ENCODE measurements around the gene MIP. TPM values are rescaled to one million over a fixed set of nuclear protein-coding genes. Genes with fewer than 3 reads are reported as not detected.

The MIP gene
- total RNA-seq, 1 experiment from 2014 or later = not detected

- Histone ChIP-seq H3K9me3 (ENCODE audit: low read length) (no peaks in the 10 kb centered on the region), H3K27ac (ENCODE audit: low read length) (no peak overlapping the region), H3K27me3 (ENCODE audit: low read length) (no peaks in the 10 kb centered on the region), H3K36me3 (ENCODE audit: insufficient read depth, low read length) (peaks cover 18% of the 10 kb centered on the region; the same call in 1 of the 2 replicates), H2AFZ (ENCODE audit: low read length) (no peak overlapping the region), H3K4me1 (ENCODE audit: low read length) (no peaks in the 10 kb centered on the region), H3K4me3 (ENCODE audit: low read length) (no peak overlapping the region), H4K20me1 (ENCODE audit: insufficient read depth, low read depth, low read length) (no peaks in the 10 kb centered on the region), H3K9me2 (replicated peaks; ENCODE audit: insufficient read depth, low read length) (no peaks in the 10 kb centered on the region), H3K9ac (ENCODE audit: low read length) (no peak overlapping the region), H3K79me2 (ENCODE audit: low read length) (peaks cover 14% of the 10 kb centered on the region), H3K4me2 (ENCODE audit: low read depth, low read length, poor library complexity, severe bottlenecking) (no peak overlapping the region)
- DNase-seq = no peak
These were observed 22.6 kb downstream of the MIP start for GRCh38 chr12:56431850-56432249.

- H3K4me2 ChIP-seq (ENCODE audit: low read depth, low read length, poor library complexity, severe bottlenecking) = no peak overlapping the region
- no peak overlapping the region for H3K9ac ChIP-seq (ENCODE audit: low read length)
- H3K9me3 ChIP-seq (ENCODE audit: low read length) = no peaks in the 10 kb centered on the region
- no peaks in the 10 kb centered on the region for H3K4me1 ChIP-seq (ENCODE audit: low read length)
- no peaks in the 10 kb centered on the region for H3K9me2 ChIP-seq (replicated peaks; ENCODE audit: insufficient read depth, low read length)
- H2AFZ ChIP-seq (ENCODE audit: low read length) = no peak overlapping the region
- no peaks in the 10 kb centered on the region for H4K20me1 ChIP-seq (ENCODE audit: insufficient read depth, low read depth, low read length)
- no peak overlapping the region for H3K4me3 ChIP-seq (ENCODE audit: low read length)
- peaks cover 18% of the 10 kb centered on the region; the same call in 1 of the 2 replicates for H3K36me3 ChIP-seq (ENCODE audit: insufficient read depth, low read length)
- no peaks in the 10 kb centered on the region for H3K27me3 ChIP-seq (ENCODE audit: low read length)
- no peak overlapping the region for H3K27ac ChIP-seq (ENCODE audit: low read length)
- no peak for DNase-seq
- H3K79me2 ChIP-seq (ENCODE audit: low read length) = peaks cover 8% of the 10 kb centered on the region
These were observed 23.2 kb downstream of the MIP start for GRCh38 chr12:56431288-56431687.

GRCh38 chr12:56425940-56426438, 28.5 kb downstream of the MIP start:
- no peak overlapping the region for H3K4me3 ChIP-seq (ENCODE audit: low read length)
- DNase-seq = no peak
- H3K9me3 ChIP-seq (ENCODE audit: low read length) = no peaks in the 10 kb centered on the region
- no peak overlapping the region for H3K9ac ChIP-seq (ENCODE audit: low read length)
- H3K9me2 ChIP-seq (replicated peaks; ENCODE audit: insufficient read depth, low read length) = no peaks in the 10 kb centered on the region
- no peak overlapping the region for H3K27ac ChIP-seq (ENCODE audit: low read length)
- H2AFZ ChIP-seq (ENCODE audit: low read length) = no peak overlapping the region
- H3K79me2 ChIP-seq (ENCODE audit: low read length) = no peaks in the 10 kb centered on the region
- H4K20me1 ChIP-seq (ENCODE audit: insufficient read depth, low read depth, low read length) = no peaks in the 10 kb centered on the region
- H3K27me3 ChIP-seq (ENCODE audit: low read length) = no peaks in the 10 kb centered on the region
- H3K4me1 ChIP-seq (ENCODE audit: low read length) = no peaks in the 10 kb centered on the region
- no peak overlapping the region for H3K4me2 ChIP-seq (ENCODE audit: low read depth, low read length, poor library complexity, severe bottlenecking)
- H3K36me3 ChIP-seq (ENCODE audit: insufficient read depth, low read length) = peaks cover 40% of the 10 kb centered on the region; the same call in 1 of the 2 replicates

- DNase-seq = no peak
- Histone ChIP-seq H4K20me1 (ENCODE audit: insufficient read depth, low read depth, low read length) (no peaks in the 10 kb centered on the region), H3K79me2 (ENCODE audit: low read length) (no peaks in the 10 kb centered on the region), H3K9me2 (replicated peaks; ENCODE audit: insufficient read depth, low read length) (no peaks in the 10 kb centered on the region), H3K27me3 (ENCODE audit: low read length) (no peaks in the 10 kb centered on the region), H3K4me2 (ENCODE audit: low read depth, low read length, poor library complexity, severe bottlenecking) (no peak overlapping the region), H3K9me3 (ENCODE audit: low read length) (no peaks in the 10 kb centered on the region), H3K27ac (ENCODE audit: low read length) (no peak overlapping the region), H3K4me1 (ENCODE audit: low read length) (no peaks in the 10 kb centered on the region), H3K9ac (ENCODE audit: low read length) (no peak overlapping the region), H3K4me3 (ENCODE audit: low read length) (no peak overlapping the region), H3K36me3 (ENCODE audit: insufficient read depth, low read length) (peaks cover 43% of the 10 kb centered on the region; the same call in 1 of the 2 replicates), H2AFZ (ENCODE audit: low read length) (no peak overlapping the region)
These were observed 29.3 kb downstream of the MIP start for GRCh38 chr12:56425193-56425592.

GRCh38 chr12:56420411-56420810, 34.0 kb downstream of the MIP start:
- no peaks in the 10 kb centered on the region for H3K27me3 ChIP-seq (ENCODE audit: low read length)
- H3K27ac ChIP-seq (ENCODE audit: low read length) = no peak overlapping the region
- H3K4me2 ChIP-seq (ENCODE audit: low read depth, low read length, poor library complexity, severe bottlenecking) = no peak overlapping the region
- H3K9me3 ChIP-seq (ENCODE audit: low read length) = no peaks in the 10 kb centered on the region
- peaks cover 44% of the 10 kb centered on the region; the same call in 1 of the 2 replicates for H3K36me3 ChIP-seq (ENCODE audit: insufficient read depth, low read length)
- no peak overlapping the region for H3K9ac ChIP-seq (ENCODE audit: low read length)
- H3K79me2 ChIP-seq (ENCODE audit: low read length) = no peaks in the 10 kb centered on the region
- no peak overlapping the region for H3K4me3 ChIP-seq (ENCODE audit: low read length)
- no peak overlapping the region for H2AFZ ChIP-seq (ENCODE audit: low read length)
- H3K4me1 ChIP-seq (ENCODE audit: low read length) = no peaks in the 10 kb centered on the region
- H4K20me1 ChIP-seq (ENCODE audit: insufficient read depth, low read depth, low read length) = no peaks in the 10 kb centered on the region
- DNase-seq = no peak
- H3K9me2 ChIP-seq (replicated peaks; ENCODE audit: insufficient read depth, low read length) = no peaks in the 10 kb centered on the region

- H3K36me3 ChIP-seq (ENCODE audit: insufficient read depth, low read length) = peaks cover 24% of the 10 kb centered on the region; the same call in 1 of the 2 replicates
- H3K4me2 ChIP-seq (ENCODE audit: low read depth, low read length, poor library complexity, severe bottlenecking) = no peak overlapping the region
- H3K79me2 ChIP-seq (ENCODE audit: low read length) = no peaks in the 10 kb centered on the region
- no peak for DNase-seq
- no peaks in the 10 kb centered on the region for H3K9me2 ChIP-seq (replicated peaks; ENCODE audit: insufficient read depth, low read length)
- no peak overlapping the region for H3K27ac ChIP-seq (ENCODE audit: low read length)
- no peak overlapping the region for H2AFZ ChIP-seq (ENCODE audit: low read length)
- no peaks in the 10 kb centered on the region for H4K20me1 ChIP-seq (ENCODE audit: insufficient read depth, low read depth, low read length)
- no peak overlapping the region for H3K9ac ChIP-seq (ENCODE audit: low read length)
- H3K4me3 ChIP-seq (ENCODE audit: low read length) = no peak overlapping the region
- H3K27me3 ChIP-seq (ENCODE audit: low read length) = no peaks in the 10 kb centered on the region
- H3K9me3 ChIP-seq (ENCODE audit: low read length) = no peaks in the 10 kb centered on the region
- H3K4me1 ChIP-seq (ENCODE audit: low read length) = no peaks in the 10 kb centered on the region
These were observed 36.7 kb downstream of the MIP start for GRCh38 chr12:56417739-56418138.

DNA sequence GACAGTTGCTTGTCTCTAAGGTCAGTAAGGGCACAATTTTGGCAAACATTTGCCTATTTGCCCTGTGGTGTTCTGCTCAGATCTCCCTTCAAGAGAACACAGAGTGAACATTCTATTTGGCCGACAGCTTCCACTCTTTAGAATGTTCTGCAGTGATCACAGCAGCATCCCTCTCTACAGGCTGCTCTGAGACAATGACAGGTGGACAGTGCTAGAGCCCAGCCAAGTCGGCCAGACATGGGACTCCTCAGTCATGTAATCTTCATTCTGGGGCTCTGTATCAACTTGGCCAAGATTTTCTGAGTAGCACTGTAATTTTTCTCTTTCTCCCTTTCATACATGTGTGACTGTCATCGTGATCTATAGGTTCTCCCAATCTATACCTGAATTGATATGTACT, 40.1 kb downstream of the MIP start:
- Histone ChIP-seq H3K4me1 (ENCODE audit: low read length) (no peaks in the 10 kb centered on the region), H3K9ac (ENCODE audit: low read length) (no peak overlapping the region), H3K4me2 (ENCODE audit: low read depth, low read length, poor library complexity, severe bottlenecking) (no peak overlapping the region), H3K9me2 (replicated peaks; ENCODE audit: insufficient read depth, low read length) (no peaks in the 10 kb centered on the region), H3K4me3 (ENCODE audit: low read length) (no peak overlapping the region), H3K27me3 (ENCODE audit: low read length) (no peaks in the 10 kb centered on the region), H3K36me3 (ENCODE audit: insufficient read depth, low read length) (peaks cover 10% of the 10 kb centered on the region; the same call in 1 of the 2 replicates), H3K79me2 (ENCODE audit: low read length) (no peaks in the 10 kb centered on the region), H3K9me3 (ENCODE audit: low read length) (no peaks in the 10 kb centered on the region), H4K20me1 (ENCODE audit: insufficient read depth, low read depth, low read length) (no peaks in the 10 kb centered on the region), H2AFZ (ENCODE audit: low read length) (no peak overlapping the region), H3K27ac (ENCODE audit: low read length) (no peak overlapping the region)
- DNase-seq = no peak

- H3K27ac ChIP-seq (ENCODE audit: low read length) = no peak overlapping the region
- H3K9me2 ChIP-seq (replicated peaks; ENCODE audit: insufficient read depth, low read length) = no peaks in the 10 kb centered on the region
- H3K9me3 ChIP-seq (ENCODE audit: low read length) = no peaks in the 10 kb centered on the region
- no peak overlapping the region for H3K4me2 ChIP-seq (ENCODE audit: low read depth, low read length, poor library complexity, severe bottlenecking)
- H3K4me1 ChIP-seq (ENCODE audit: low read length) = no peaks in the 10 kb centered on the region
- H3K9ac ChIP-seq (ENCODE audit: low read length) = no peak overlapping the region
- DNase-seq = no peak
- H3K79me2 ChIP-seq (ENCODE audit: low read length) = no peaks in the 10 kb centered on the region
- no peak overlapping the region for H2AFZ ChIP-seq (ENCODE audit: low read length)
- no peaks in the 10 kb centered on the region for H4K20me1 ChIP-seq (ENCODE audit: insufficient read depth, low read depth, low read length)
- peaks cover 10% of the 10 kb centered on the region; the same call in 1 of the 2 replicates for H3K36me3 ChIP-seq (ENCODE audit: insufficient read depth, low read length)
- H3K4me3 ChIP-seq (ENCODE audit: low read length) = no peak overlapping the region
- no peaks in the 10 kb centered on the region for H3K27me3 ChIP-seq (ENCODE audit: low read length)
These were observed 41.1 kb downstream of the MIP start for GRCh38 chr12:56413392-56413791.

Measured in Karpas-422 (cell line).